ENCODE measurements around the gene MRPL38. TPM values are rescaled to one million over a fixed set of nuclear protein-coding genes. Genes with fewer than 3 reads are reported as not detected.

Gene MRPL38
- total and polyA plus RNA-seq, 2 of the 8 experiments (the other 6 are each of a cell fraction or from before 2014, with no cell fraction given) = 78.4 to 125 TPM

DNA sequence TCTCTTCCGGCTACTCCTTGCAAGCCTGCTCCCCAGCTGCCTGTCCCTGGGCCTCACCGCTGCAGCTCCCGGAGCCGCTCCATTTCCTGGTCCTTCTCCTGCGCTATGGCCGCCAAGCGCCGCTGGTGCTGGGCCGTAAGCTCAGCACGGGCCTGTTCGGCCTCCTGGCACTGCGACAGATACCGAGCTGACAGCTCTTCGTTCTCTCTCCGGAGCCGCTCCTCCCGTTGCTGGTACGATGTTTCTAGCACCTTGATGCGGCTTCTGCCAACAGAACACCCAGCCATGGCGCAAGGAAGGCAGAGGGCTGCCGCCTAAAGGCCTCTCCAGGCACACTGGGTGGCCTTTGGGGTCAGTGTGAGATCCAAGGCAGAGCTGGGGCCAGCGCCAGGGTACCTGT, 14.9 kb upstream of the MRPL38 start (continued):
- TF ChIP-seq, protein P1, sequence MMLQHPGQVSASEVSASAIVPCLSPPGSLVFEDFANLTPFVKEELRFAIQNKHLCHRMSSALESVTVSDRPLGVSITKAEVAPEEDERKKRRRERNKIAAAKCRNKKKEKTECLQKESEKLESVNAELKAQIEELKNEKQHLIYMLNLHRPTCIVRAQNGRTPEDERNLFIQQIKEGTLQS (IDR thresholded peaks at IDR 0.05; ENCODE audit: insufficient read depth, low read depth, low read length) = no peak
- TF ChIP-seq TAF1 (IDR thresholded peaks at IDR 0.05; ENCODE audit: low read depth, low read length) = no peak
